HCT116 (cell line): ENCODE results near the gene ANAPC5. TPM values are rescaled to one million over a fixed set of nuclear protein-coding genes. Genes with fewer than 3 reads are reported as not detected.
A peak's percentile ranks its signal among the peaks of the same experiment; 100 is the strongest.

Source experiments
- ATAC-seq: fragments of 200-7000 bp; cut with Tn5 transposase; 2 replicates; pipeline ENCODE4 v1.9.1; 2020; ENCODE audit warnings: mild to moderate bottlenecking, moderate library complexity
- BruUV-seq: library from RNA; stranded (reverse); fragments of 400-500 nt; replicated peaks from 2 replicates; lab custom pipeline; 2021; lab: Mats Ljungman, UMichigan
- CTCF ChIA-PET: fragments of 300-600 bp; sonication (Branson Sonifier 250); formaldehyde crosslinking; loops from one replicate; lab custom pipeline; 2021; ENCODE audit warnings: antibody characterized with exemption; lab: Charles Lee
- POLR2A ChIA-PET: fragments of 300-600, 350-600 bp; sonication (Branson Sonifier 250); formaldehyde crosslinking; loops from one replicate; lab custom pipeline; 2021; ENCODE audit warnings: antibody characterized with exemption; lab: Charles Lee
- RAD21 ChIA-PET, 2 experiments: fragments of 300-600 bp; sonication (Branson Sonifier 250); formaldehyde crosslinking; loops; one replicate each; lab custom pipeline; 2023; ENCODE audit warnings: low total read pairs in 2 of 2; ENCODE audit not compliant: uncharacterized antibody in 2 of 2, unreplicated experiment in 2 of 2, low non-redundant PET in 1 of 2; lab: Charles Lee
- DNase-seq: peaks from one replicate; pipeline ENCODE4 v3.0.0-alpha.2; 2010; ENCODE audit warnings: low read depth, low spot score
- H2AFZ ChIP-seq: fragments of 200-600 bp; shearing (Covaris generic), sonication (generic); 2 replicates; pipeline ENCODE4 v1.6.1; 2017; ENCODE audit warnings: low read depth, mixed run types, mixed read lengths, antibody characterized with exemption, low read length; ENCODE audit not compliant: poor library complexity, severe bottlenecking
- H3K27ac ChIP-seq: 2 replicates; pipeline ENCODE4 v1.5.1; 2012; ENCODE audit warnings: low read depth, low read length
- H3K27me3 ChIP-seq: fragments of 200-600 bp; sonication (generic); 2 replicates; pipeline ENCODE4 v1.6.1; 2016; ENCODE audit warnings: mixed run types, low read length, mixed read lengths; ENCODE audit not compliant: insufficient read depth
- H3K36me3 ChIP-seq, 2 experiments: fragments of 200-500 bp in 1 of 2; fragments of 200-600 bp in 1 of 2; sonication (Bioruptor generic) in 1 of 2; sonication (generic) in 1 of 2; 2 replicates each; pipeline versions ENCODE4 v1.5.1 to v1.6.1; 2014 to 2016; ENCODE audit warnings: low read length in 2 of 2, inconsistent platforms in 1 of 2, mixed read lengths in 1 of 2, mixed run types in 1 of 2; ENCODE audit not compliant: insufficient read depth in 2 of 2, control insufficient read depth in 1 of 2
- H3K4me1 ChIP-seq, 2 experiments: fragments of 200-600 bp in 1 of 2; sonication (generic) in 1 of 2; 2 replicates each; pipeline versions ENCODE4 v1.5.1 to v1.6.1; 2012 to 2017; ENCODE audit warnings: low read length in 2 of 2, inconsistent platforms in 1 of 2, mild to moderate bottlenecking in 1 of 2, mixed read lengths in 1 of 2, mixed run types in 1 of 2, moderate library complexity in 1 of 2; ENCODE audit not compliant: insufficient read depth in 2 of 2, control insufficient read depth in 1 of 2
- H3K4me2 ChIP-seq: fragments of 200-600 bp; sonication (generic); 2 replicates; pipeline ENCODE4 v1.6.1; 2017; ENCODE audit warnings: mixed run types, low read length, mixed read lengths
- H3K4me3 ChIP-seq, 2 experiments: fragments of 200-600 bp in 1 of 2; sonication (generic) in 1 of 2; replicated peaks in 1 of 2; 2 replicates each; pipeline ENCODE4 v1.5.1; 2011 to 2016; ENCODE audit warnings: low read length in 2 of 2, control low read depth in 1 of 2, low read depth in 1 of 2, mild to moderate bottlenecking in 1 of 2, mixed read lengths in 1 of 2, mixed run types in 1 of 2
- H3K79me2 ChIP-seq: fragments of 200-600 bp; sonication (generic); 2 replicates; pipeline ENCODE4 v1.6.1; 2017; ENCODE audit warnings: mild to moderate bottlenecking, mixed run types, low read length, moderate library complexity, mixed read lengths; ENCODE audit not compliant: insufficient read depth
- H3K9ac ChIP-seq: fragments of 200-600 bp; sonication (generic); 2 replicates; pipeline ENCODE4 v1.6.1; 2016; ENCODE audit warnings: low read length, mixed read lengths
- H3K9me2 ChIP-seq: fragments of 200-600 bp; sonication (generic), shearing (Covaris generic); 2 replicates; pipeline ENCODE4 v1.6.1; 2017; ENCODE audit warnings: mixed run types, mild to moderate bottlenecking, moderate library complexity; ENCODE audit not compliant: insufficient read depth
- H3K9me3 ChIP-seq, 2 experiments: fragments of 200-500 bp in 1 of 2; fragments of 200-600 bp in 1 of 2; sonication (Bioruptor generic) in 1 of 2; sonication (generic) in 1 of 2; 2 replicates each; pipeline ENCODE4 v1.6.1; 2014 to 2017; ENCODE audit warnings: low read length in 2 of 2, mixed read lengths in 2 of 2, inconsistent platforms in 1 of 2, low read depth in 1 of 2, mild to moderate bottlenecking in 1 of 2, mixed run types in 1 of 2, moderate library complexity in 1 of 2; ENCODE audit not compliant: control insufficient read depth in 1 of 2, insufficient read depth in 1 of 2
- H4K20me1 ChIP-seq: fragments of 200-600 bp; sonication (generic), shearing (Covaris generic); 2 replicates; pipeline ENCODE4 v1.6.1; 2017; ENCODE audit warnings: mixed run types, mild to moderate bottlenecking, moderate library complexity; ENCODE audit not compliant: insufficient read depth
- CEBPB ChIP-seq: IDR thresholded peaks from 2 replicates; pipeline ENCODE4 v1.6.1; 2012; ENCODE audit warnings: low read depth
- EGR1 ChIP-seq: IDR thresholded peaks from 2 replicates; pipeline ENCODE4 v1.6.1; 2012; ENCODE audit warnings: low read depth
- EZH2phosphoT487 ChIP-seq: fragments of 200-600 bp; IDR thresholded peaks from 2 replicates; pipeline ENCODE4 v1.6.1; 2018; ENCODE audit warnings: antibody characterized with exemption, borderline replicate concordance
- FOSL1 ChIP-seq: IDR thresholded peaks from 2 replicates; pipeline ENCODE4 v1.6.1; 2012; ENCODE audit warnings: low read depth
- POLR2A ChIP-seq: IDR thresholded peaks from 2 replicates; pipeline ENCODE4 v1.7.0; 2011; ENCODE audit warnings: borderline replicate concordance; ENCODE audit not compliant: insufficient read depth, insufficient read length; ENCODE audit errors: extremely low read depth
- SIN3A ChIP-seq: IDR thresholded peaks from 2 replicates; pipeline ENCODE4 v1.6.1; 2012; ENCODE audit warnings: low read depth
- SP1 ChIP-seq: IDR thresholded peaks from 2 replicates; pipeline ENCODE4 v1.6.1; 2012; ENCODE audit warnings: low read depth
- YY1 ChIP-seq: IDR thresholded peaks from 2 replicates; pipeline ENCODE4 v1.6.1; 2011; ENCODE audit warnings: low read length, low read depth, moderate library complexity, mild to moderate bottlenecking; ENCODE audit not compliant: insufficient replicate concordance; ENCODE audit errors: extremely low read depth
- ZNF274 ChIP-seq: fragments of 200-500 bp; sonication (Bioruptor generic); IDR thresholded peaks from 2 replicates; pipeline ENCODE4 v1.6.1; 2014; ENCODE audit warnings: mild to moderate bottlenecking, low read depth, low read length, inconsistent platforms
- intact Hi-C: fragments of 100-400 bp; cut with micrococcal nuclease; formaldehyde crosslinking; loops from 2 replicates; pipeline ENCODE4 v1.10.0; 2022
- total RNA-seq: library from RNA; stranded (reverse); gene quantifications from one replicate; pipeline ENCODE4 v1.2.1, GENCODE V29; 2021; ENCODE audit not compliant: unreplicated experiment
- TF ChIP-seq, protein P1 (sequence below): IDR thresholded peaks from 2 replicates; pipeline ENCODE4 v1.6.1; 2012; ENCODE audit warnings: low read depth

The ANAPC5 gene
- total RNA-seq, 1 experiment from 2014 or later: 112 TPM

DNA sequence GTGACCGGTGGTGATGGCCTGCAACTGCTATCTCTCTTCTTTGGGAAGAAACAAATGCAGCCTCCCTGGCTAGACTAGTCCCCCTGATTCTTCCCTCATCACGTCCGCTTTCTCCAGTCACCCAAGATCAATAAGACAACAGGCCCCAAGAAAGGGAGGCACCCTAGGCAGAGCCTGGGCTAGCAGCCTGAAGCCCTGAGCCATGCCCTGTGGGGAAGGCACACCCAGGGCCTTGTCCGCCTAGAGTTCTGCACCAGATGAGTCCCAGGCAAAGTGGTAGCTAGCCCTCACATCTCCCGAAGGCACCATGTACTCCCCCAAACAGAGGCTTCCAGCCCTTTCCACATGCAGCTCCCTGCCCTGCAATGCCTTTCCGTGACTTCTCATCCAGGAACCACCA is 90.8 kb downstream of the ANAPC5 start:
- no TSS peak for BruUV-seq
- no peak overlapping the region for H2AFZ ChIP-seq
- H3K9me3 ChIP-seq: no peaks in the 10 kb centered on the region
- DNase-seq (no peak), ATAC-seq (0 out of 2 replicates have a peak, but pooled peaks have one; percentile 22)
- no peaks in the 10 kb centered on the region for H3K27me3 ChIP-seq
- H3K27ac ChIP-seq: no peak overlapping the region
- H3K4me3 ChIP-seq: no peak overlapping the region
- ChIA-PET RAD21 (no interaction called here), POLR2A (no interaction called here), CTCF (no interaction called here)
- no peak overlapping the region for H3K9ac ChIP-seq
- H3K4me2 ChIP-seq: no peak overlapping the region
- TF ChIP-seq EGR1: no peak
- TF ChIP-seq SP1: no peak
- TF ChIP-seq, protein P1, sequence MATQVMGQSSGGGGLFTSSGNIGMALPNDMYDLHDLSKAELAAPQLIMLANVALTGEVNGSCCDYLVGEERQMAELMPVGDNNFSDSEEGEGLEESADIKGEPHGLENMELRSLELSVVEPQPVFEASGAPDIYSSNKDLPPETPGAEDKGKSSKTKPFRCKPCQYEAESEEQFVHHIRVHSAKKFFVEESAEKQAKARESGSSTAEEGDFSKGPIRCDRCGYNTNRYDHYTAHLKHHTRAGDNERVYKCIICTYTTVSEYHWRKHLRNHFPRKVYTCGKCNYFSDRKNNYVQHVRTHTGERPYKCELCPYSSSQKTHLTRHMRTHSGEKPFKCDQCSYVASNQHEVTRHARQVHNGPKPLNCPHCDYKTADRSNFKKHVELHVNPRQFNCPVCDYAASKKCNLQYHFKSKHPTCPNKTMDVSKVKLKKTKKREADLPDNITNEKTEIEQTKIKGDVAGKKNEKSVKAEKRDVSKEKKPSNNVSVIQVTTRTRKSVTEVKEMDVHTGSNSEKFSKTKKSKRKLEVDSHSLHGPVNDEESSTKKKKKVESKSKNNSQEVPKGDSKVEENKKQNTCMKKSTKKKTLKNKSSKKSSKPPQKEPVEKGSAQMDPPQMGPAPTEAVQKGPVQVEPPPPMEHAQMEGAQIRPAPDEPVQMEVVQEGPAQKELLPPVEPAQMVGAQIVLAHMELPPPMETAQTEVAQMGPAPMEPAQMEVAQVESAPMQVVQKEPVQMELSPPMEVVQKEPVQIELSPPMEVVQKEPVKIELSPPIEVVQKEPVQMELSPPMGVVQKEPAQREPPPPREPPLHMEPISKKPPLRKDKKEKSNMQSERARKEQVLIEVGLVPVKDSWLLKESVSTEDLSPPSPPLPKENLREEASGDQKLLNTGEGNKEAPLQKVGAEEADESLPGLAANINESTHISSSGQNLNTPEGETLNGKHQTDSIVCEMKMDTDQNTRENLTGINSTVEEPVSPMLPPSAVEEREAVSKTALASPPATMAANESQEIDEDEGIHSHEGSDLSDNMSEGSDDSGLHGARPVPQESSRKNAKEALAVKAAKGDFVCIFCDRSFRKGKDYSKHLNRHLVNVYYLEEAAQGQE: no peak
- TF ChIP-seq EZH2phosphoT487: no peak
- TF ChIP-seq ZNF274: no peak
- TF ChIP-seq YY1: no peak
- no peak for TF ChIP-seq SIN3A
- no peak for TF ChIP-seq CEBPB
- TF ChIP-seq FOSL1: no peak
- TF ChIP-seq POLR2A: no peak
- no peaks in the 10 kb centered on the region for H4K20me1 ChIP-seq
- H3K36me3 ChIP-seq: peaks cover 20 to 21% of the 10 kb centered on the region in 2 experiments; a peak in 3 of 4 replicates
- H3K4me1 ChIP-seq: no peaks in the 10 kb centered on the region
- H3K79me2 ChIP-seq: no peaks in the 10 kb centered on the region
- intact Hi-C loops: no loop called here
- H3K9me2 ChIP-seq: no peaks in the 10 kb centered on the region
